Measurements from ENCODE around the gene GABRR3.

- TF ChIP-seq ZNF274 (IDR thresholded peaks at IDR 0.05; ENCODE audit: low read depth, low read length) (no peak), YY1 (IDR thresholded peaks at IDR 0.05; ENCODE audit: insufficient read depth, insufficient read length) (no peak), SUZ12 (IDR thresholded peaks at IDR 0.05; ENCODE audit: extremely low read depth, insufficient read depth, insufficient read length) (no peak)
Observed at GRCh38 chr3:97938444-97938843, 96.7 kb downstream of the GABRR3 start.
